ENCODE results near the gene PPP1R10.

DNA sequence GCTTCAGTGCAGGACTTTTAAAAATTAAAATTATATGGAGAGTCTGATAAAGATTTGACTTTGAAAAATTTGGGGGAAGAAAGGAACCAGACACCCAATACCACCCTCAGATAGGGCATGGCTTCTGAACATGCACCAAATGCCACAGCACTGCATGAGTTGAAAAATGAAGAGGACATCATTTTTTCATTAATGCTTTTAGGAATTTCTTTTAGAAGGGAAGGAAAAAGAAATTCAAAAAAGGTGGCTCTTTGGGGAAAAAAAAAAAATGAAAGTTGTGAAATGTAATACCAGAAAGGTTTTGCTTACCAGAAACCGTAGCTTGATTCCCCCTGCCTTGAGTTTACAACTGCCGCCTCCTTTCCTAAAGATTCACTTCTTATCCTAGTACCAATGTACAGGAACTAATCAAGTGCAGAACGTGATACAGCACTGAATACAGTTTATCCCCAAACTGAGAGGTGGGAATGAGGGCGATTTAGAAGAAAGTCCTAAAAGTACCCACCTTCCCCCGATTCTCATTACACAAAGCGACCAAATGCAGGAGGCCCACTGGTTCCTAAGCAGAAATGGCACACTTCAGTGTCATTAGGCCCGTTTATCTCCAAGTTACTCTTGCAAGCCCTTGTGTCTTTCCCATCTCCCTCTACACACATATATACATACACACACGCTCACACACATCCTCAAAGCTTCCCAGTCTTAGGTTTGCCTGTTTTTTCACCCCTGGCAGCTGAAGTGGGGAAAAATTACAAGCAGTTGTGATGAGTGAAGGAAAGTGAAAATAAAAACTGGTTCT lies 2.8 kb downstream of the PPP1R10 start:
- TF ChIP-seq SUZ12 (IDR thresholded peaks at IDR 0.05; ENCODE audit: extremely low read depth, insufficient read depth, insufficient read length): no peak
- TF ChIP-seq ZNF274 (IDR thresholded peaks at IDR 0.05; ENCODE audit: low read depth, low read length): no peak
- no peak for TF ChIP-seq YY1 (IDR thresholded peaks at IDR 0.05; ENCODE audit: insufficient read depth, insufficient read length)

Data from NT2/D1 (cell line).